ENCODE data around the gene ALKBH8. TPM values are rescaled to one million over a fixed set of nuclear protein-coding genes. Genes with fewer than 3 reads are reported as not detected.
A peak's percentile ranks its signal among the peaks of the same experiment; 100 is the strongest.

Gene ALKBH8
- total RNA-seq, 1 experiment from 2014 or later: 7.3 TPM

- Mint-ChIP-seq H3K27ac (ENCODE audit: low read depth, unreplicated experiment) (no peak overlapping the region), H3K4me1 (ENCODE audit: insufficient read depth, unreplicated experiment) (peaks cover 23% of the 10 kb centered on the region)
Observed at GRCh38 chr11:107563702-107564101, 1.8 kb downstream of the ALKBH8 start.

GRCh38 chr11:107562647-107563208, 2.8 kb downstream of the ALKBH8 start:
- POLR2A ChIA-PET: interaction anchor here (0.6 to 3.3 kb wide), 11 partner anchors 11 to 1074 kb away, joined by 3 to 17 read pairs (median 3); partner anchors contain the start of gene CUL5

More at GRCh38 chr11:107563702-107564101, 1.8 kb downstream of the ALKBH8 start:
- TF ChIP-seq CTCF (IDR thresholded peaks at IDR 0.05; ENCODE audit: unreplicated experiment): peak; percentile 58
- peak; percentile 57 for DNase-seq (ENCODE audit: unreplicated experiment)
- Mint-ChIP-seq H3K36me3 (ENCODE audit: insufficient read depth, unreplicated experiment) (no peaks in the 10 kb centered on the region), H3K4me3 (ENCODE audit: unreplicated experiment) (no peak overlapping the region), H3K9me3 (ENCODE audit: unreplicated experiment) (no peaks in the 10 kb centered on the region), H3K27me3 (ENCODE audit: insufficient read depth, unreplicated experiment) (no peaks in the 10 kb centered on the region)
- CTCF ChIA-PET: interaction anchor here (0.5 to 5.9 kb wide), 36 partner anchors 10 to 504 kb away, joined by 3 to 89 read pairs (median 4); partner anchors contain the start of gene CWF19L2
- intact Hi-C loops (cut with micrococcal nuclease): loop anchor here (1.0 to 5.0 kb wide), 4 partner anchors 126 to 1094 kb away; no protein-coding TSS in a partner anchor
- POLR2A ChIA-PET: interaction anchor here (0.6 to 3.3 kb wide), 9 partner anchors 11 to 445 kb away, joined by 3 to 17 read pairs (median 4); partner anchors contain the start of genes CUL5 and CWF19L2
- BruUV-seq (replicated peaks): no TSS peak

GRCh38 chr11:107561688-107562087, 3.8 kb downstream of the ALKBH8 start:
- no TSS peak for BruUV-seq (replicated peaks)
- Mint-ChIP-seq H3K9me3 (ENCODE audit: unreplicated experiment) (no peaks in the 10 kb centered on the region), H3K27ac (ENCODE audit: low read depth, unreplicated experiment) (peak overlapping the region; percentile 94), H3K4me3 (ENCODE audit: unreplicated experiment) (no peak overlapping the region), H3K36me3 (ENCODE audit: insufficient read depth, unreplicated experiment) (no peaks in the 10 kb centered on the region), H3K4me1 (ENCODE audit: insufficient read depth, unreplicated experiment) (peaks cover 23% of the 10 kb centered on the region), H3K27me3 (ENCODE audit: insufficient read depth, unreplicated experiment) (no peaks in the 10 kb centered on the region)
- peak; percentile 45 for DNase-seq (ENCODE audit: unreplicated experiment)
- intact Hi-C loops (cut with micrococcal nuclease): loop anchor here (5.0 kb wide), 2 partner anchors 336 to 1096 kb away; no protein-coding TSS in a partner anchor
- TF ChIP-seq CTCF (IDR thresholded peaks at IDR 0.05; ENCODE audit: unreplicated experiment): no peak
- ChIA-PET POLR2A (interaction anchor here (1.7 kb wide), 1 partner anchor 128 kb away, joined by 8 read pairs; no protein-coding TSS in a partner anchor), CTCF (interaction anchor here (3.2 kb wide), 1 partner anchor 126 kb away, joined by 89 read pairs; no protein-coding TSS in a partner anchor)

More at GRCh38 chr11:107562647-107563208, 2.8 kb downstream of the ALKBH8 start:
- BruUV-seq (replicated peaks): no TSS peak
- CTCF ChIA-PET: interaction anchor here (0.5 to 5.9 kb wide), 35 partner anchors 9 to 1049 kb away, joined by 3 to 89 read pairs (median 4); no protein-coding TSS in a partner anchor
- Mint-ChIP-seq H3K9me3 (ENCODE audit: unreplicated experiment) (no peaks in the 10 kb centered on the region), H3K27me3 (ENCODE audit: insufficient read depth, unreplicated experiment) (no peaks in the 10 kb centered on the region), H3K27ac (ENCODE audit: low read depth, unreplicated experiment) (peak overlapping the region; percentile 94), H3K4me3 (ENCODE audit: unreplicated experiment) (peak overlapping the region; percentile 52), H3K4me1 (ENCODE audit: insufficient read depth, unreplicated experiment) (peaks cover 23% of the 10 kb centered on the region), H3K36me3 (ENCODE audit: insufficient read depth, unreplicated experiment) (no peaks in the 10 kb centered on the region)
- TF ChIP-seq CTCF (IDR thresholded peaks at IDR 0.05; ENCODE audit: unreplicated experiment): no peak
- intact Hi-C loops (cut with micrococcal nuclease): loop anchor here (1.0 to 5.0 kb wide), 4 partner anchors 127 to 1095 kb away; no protein-coding TSS in a partner anchor
- peak; percentile 78 for DNase-seq (ENCODE audit: unreplicated experiment)

GRCh38 chr11:107550304-107550703, 15.2 kb downstream of the ALKBH8 start:
- no peaks in the 10 kb centered on the region for H3K9me3 Mint-ChIP-seq (ENCODE audit: unreplicated experiment)
- CTCF ChIA-PET: interaction anchor here (0.6 to 6.4 kb wide), 9 partner anchors 10 to 221 kb away, joined by 3 to 63 read pairs (median 6); partner anchors contain the start of gene ALKBH8
- H3K36me3 Mint-ChIP-seq (ENCODE audit: insufficient read depth, unreplicated experiment): peaks cover 55% of the 10 kb centered on the region
- BruUV-seq (replicated peaks): no TSS peak
- H3K4me3 Mint-ChIP-seq (ENCODE audit: unreplicated experiment): no peak overlapping the region
- no peak for DNase-seq (ENCODE audit: unreplicated experiment)
- no peak for TF ChIP-seq CTCF (IDR thresholded peaks at IDR 0.05; ENCODE audit: unreplicated experiment)
- no peak overlapping the region for H3K27ac Mint-ChIP-seq (ENCODE audit: low read depth, unreplicated experiment)
- POLR2A ChIA-PET: interaction anchor here (0.6 to 1.1 kb wide), 3 partner anchors 10 to 1540 kb away, joined by 3 to 4 read pairs (median 3); no protein-coding TSS in a partner anchor
- H3K27me3 Mint-ChIP-seq (ENCODE audit: insufficient read depth, unreplicated experiment): no peaks in the 10 kb centered on the region
- peaks cover 4% of the 10 kb centered on the region for H3K4me1 Mint-ChIP-seq (ENCODE audit: insufficient read depth, unreplicated experiment)
- intact Hi-C loops (cut with micrococcal nuclease): no loop called here
